HepG2 (cell line): ENCODE measurements around the gene EEFSEC.

Experiments
- ATM ChIP-seq: fragments of 450-650 bp; IDR thresholded peaks from 2 replicates; pipeline ENCODE4 v1.7.1; 2017; ENCODE audit warnings: mild to moderate bottlenecking, borderline replicate concordance
- CHD2 ChIP-seq: IDR thresholded peaks from 2 replicates; pipeline ENCODE4 v1.6.1; 2011; ENCODE audit warnings: low read depth, low read length, improper control_type of control experiment
- CTCF ChIP-seq: sonication (generic); formaldehyde crosslinking; IDR thresholded peaks from 2 replicates; pipeline ENCODE4 v1.5.0; 2020; ENCODE audit warnings: mild to moderate bottlenecking, missing genetic modification reagents, moderate library complexity
- EP300 ChIP-seq, 3 experiments: sonication (generic) in 1 of 3; formaldehyde crosslinking in 1 of 3; IDR thresholded peaks; 2 replicates each; pipeline versions ENCODE4 v1.5.1 to v1.6.1; 2011 to 2020; ENCODE audit warnings: low read depth in 2 of 3, low read length in 2 of 3, borderline replicate concordance in 1 of 3, improper control_type of control experiment in 1 of 3, mild to moderate bottlenecking in 1 of 3, missing genetic modification reagents in 1 of 3, moderate library complexity in 1 of 3
- JUNB ChIP-seq: sonication (generic); formaldehyde crosslinking; IDR thresholded peaks from 2 replicates; pipeline ENCODE4 v1.8.0; 2022; ENCODE audit warnings: missing genetic modification reagents, mild to moderate bottlenecking, borderline replicate concordance
- NR2C2 ChIP-seq: sonication (generic); formaldehyde crosslinking; IDR thresholded peaks from 2 replicates; pipeline ENCODE4 v1.4.0; 2020; ENCODE audit warnings: missing genetic modification reagents, mild to moderate bottlenecking, moderate library complexity, borderline replicate concordance
- PHF8 ChIP-seq: sonication (generic); formaldehyde crosslinking; IDR thresholded peaks from 2 replicates; pipeline ENCODE4 v1.5.0; 2020; ENCODE audit warnings: missing genetic modification reagents
- PPARG ChIP-seq: conservative IDR thresholded peaks from 2 replicates; pipeline ENCODE4 v1.6.1; 2016; ENCODE audit warnings: missing biosample characterization, missing genetic modification reagents
- SNRNP70 ChIP-seq: fragments of 200-400 bp; formaldehyde crosslinking; IDR thresholded peaks from 2 replicates; pipeline ENCODE4 v1.6.1; 2017; ENCODE audit warnings: mild to moderate bottlenecking, low read depth, low read length, moderate library complexity
- ZBTB20 ChIP-seq: sonication (generic); formaldehyde crosslinking; IDR thresholded peaks from 2 replicates; pipeline ENCODE4 v1.8.1; 2023; ENCODE audit warnings: missing genetic modification reagents, low read depth, mild to moderate bottlenecking, borderline replicate concordance
- ZNF383 ChIP-seq: sonication (generic); formaldehyde crosslinking; IDR thresholded peaks from 2 replicates; pipeline ENCODE4 v1.4.0; 2020; ENCODE audit warnings: missing genetic modification reagents, mild to moderate bottlenecking, borderline replicate concordance
- ZNF773 ChIP-seq: sonication (generic); formaldehyde crosslinking; IDR thresholded peaks from 2 replicates; pipeline ENCODE4 v1.4.0; 2020; ENCODE audit warnings: missing genetic modification reagents, borderline replicate concordance
- TF ChIP-seq, protein P1 (sequence below): sonication (generic); formaldehyde crosslinking; IDR thresholded peaks from 2 replicates; pipeline ENCODE4 v1.8.1; 2023; ENCODE audit warnings: mild to moderate bottlenecking, missing genetic modification reagents
- TF ChIP-seq, protein P2 (sequence below): sonication (generic); formaldehyde crosslinking; IDR thresholded peaks from 2 replicates; pipeline ENCODE4 v1.8.1; 2023; ENCODE audit warnings: missing genetic modification reagents, inconsistent platforms, borderline replicate concordance

DNA sequence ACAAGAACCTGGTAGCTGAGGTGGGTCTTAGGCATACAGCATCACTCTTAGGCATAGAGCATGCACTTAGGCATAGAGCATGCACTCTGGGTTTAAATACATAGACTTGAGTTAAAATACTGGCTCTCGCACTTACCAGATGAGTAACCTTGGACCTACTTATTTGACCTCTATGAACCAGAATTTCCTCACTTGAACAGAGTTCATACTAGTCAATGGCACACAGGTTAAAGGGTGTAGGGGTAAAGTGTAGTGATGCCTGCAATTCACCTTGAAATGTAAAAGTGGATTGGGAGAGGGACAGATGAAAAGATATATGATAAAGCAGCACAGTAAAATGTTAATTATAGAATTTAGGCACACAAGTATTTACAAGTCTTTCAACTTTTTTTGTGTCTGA, 31.3 kb upstream of the EEFSEC start:
- TF ChIP-seq PHF8 (CRISPR knock-in tag) (no peak), CTCF (no peak), CHD2 (no peak), ZNF383 (CRISPR knock-in tag) (no peak), PPARG (CRISPR knock-in tag) (no peak), ZBTB20 (CRISPR knock-in tag) (no peak), NR2C2 (no peak), EP300 (IDR thresholded peaks at IDR 0.05; ENCODE audit: low read depth in 2 of 2, low read length in 2 of 2) (no peak), EP300 (CRISPR knock-in tag; IDR thresholded peaks at IDR 0.05; ENCODE audit: borderline replicate concordance) (no peak), JUNB (CRISPR knock-in tag) (no peak), SNRNP70 (no peak), ZNF773 (CRISPR knock-in tag) (no peak), ATM (no peak)
- TF ChIP-seq, protein P1, sequence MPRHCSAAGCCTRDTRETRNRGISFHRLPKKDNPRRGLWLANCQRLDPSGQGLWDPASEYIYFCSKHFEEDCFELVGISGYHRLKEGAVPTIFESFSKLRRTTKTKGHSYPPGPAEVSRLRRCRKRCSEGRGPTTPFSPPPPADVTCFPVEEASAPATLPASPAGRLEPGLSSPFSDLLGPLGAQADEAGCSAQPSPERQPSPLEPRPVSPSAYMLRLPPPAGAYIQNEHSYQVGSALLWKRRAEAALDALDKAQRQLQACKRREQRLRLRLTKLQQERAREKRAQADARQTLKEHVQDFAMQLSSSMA (CRISPR knock-in tag): no peak
- TF ChIP-seq, protein P2, sequence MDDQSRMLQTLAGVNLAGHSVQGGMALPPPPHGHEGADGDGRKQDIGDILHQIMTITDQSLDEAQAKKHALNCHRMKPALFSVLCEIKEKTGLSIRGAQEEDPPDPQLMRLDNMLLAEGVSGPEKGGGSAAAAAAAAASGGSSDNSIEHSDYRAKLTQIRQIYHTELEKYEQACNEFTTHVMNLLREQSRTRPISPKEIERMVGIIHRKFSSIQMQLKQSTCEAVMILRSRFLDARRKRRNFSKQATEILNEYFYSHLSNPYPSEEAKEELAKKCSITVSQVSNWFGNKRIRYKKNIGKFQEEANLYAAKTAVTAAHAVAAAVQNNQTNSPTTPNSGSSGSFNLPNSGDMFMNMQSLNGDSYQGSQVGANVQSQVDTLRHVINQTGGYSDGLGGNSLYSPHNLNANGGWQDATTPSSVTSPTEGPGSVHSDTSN (CRISPR knock-in tag): no peak
